ENCODE results near the gene SOCS1. TPM values are rescaled to one million over a fixed set of nuclear protein-coding genes. Genes with fewer than 3 reads are reported as not detected.
A peak's percentile ranks its signal among the peaks of the same experiment; 100 is the strongest.

The SOCS1 gene
- total RNA-seq, 2 donors from 2014 or later = 3.2 to 3.7 TPM

DNA sequence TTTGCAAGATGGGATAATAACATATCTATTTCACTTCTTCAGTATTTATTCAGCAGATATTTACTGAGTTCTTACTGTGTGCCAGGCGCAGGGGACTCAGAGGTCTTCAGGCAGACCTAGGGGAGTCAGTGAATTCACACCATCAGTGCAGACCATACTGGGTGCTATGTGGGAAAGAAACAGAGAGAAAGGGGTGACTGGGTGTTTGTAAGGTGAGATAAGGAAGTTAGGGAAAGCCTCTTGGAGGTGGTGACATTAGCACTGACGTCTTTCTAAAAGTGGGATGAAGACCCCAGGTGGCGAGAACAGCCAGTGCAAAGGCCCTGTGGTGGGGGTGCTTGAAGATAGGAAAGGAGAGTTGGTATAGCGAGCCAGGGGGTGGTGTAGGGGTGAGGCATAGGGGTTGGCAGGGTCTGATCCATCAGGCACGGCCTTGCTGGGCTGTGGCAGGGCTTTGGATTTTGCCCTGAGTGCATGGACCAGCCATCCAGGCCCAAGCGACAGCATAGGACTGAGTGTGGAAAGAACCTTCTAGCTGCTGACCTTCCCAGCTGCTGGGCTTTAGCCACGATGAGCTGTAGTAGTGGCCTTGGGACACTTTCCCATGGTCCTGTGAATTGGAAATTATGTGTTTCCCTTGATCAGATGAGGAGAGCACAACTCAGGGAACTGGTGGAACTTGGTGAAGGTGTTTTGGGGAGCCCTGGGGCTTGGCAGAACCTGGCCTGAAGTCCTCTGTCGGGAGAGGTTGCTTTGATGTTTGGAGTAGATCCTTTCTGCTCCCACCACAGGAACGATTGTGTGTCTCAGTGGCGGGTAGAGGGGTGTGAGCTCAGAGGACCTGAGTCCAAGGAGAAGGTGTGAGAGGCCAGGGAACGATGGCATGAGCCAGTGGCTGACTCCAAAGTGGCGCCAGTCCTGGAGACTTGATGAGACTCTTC, 3.9 kb upstream of the SOCS1 start:
- Histone ChIP-seq H3K27me3 (no peaks in the 10 kb centered on the region), H3K4me1 (peaks cover 15% of the 10 kb centered on the region), H3K27ac (peak overlapping the region; percentile 30), H3K9me3 (no peaks in the 10 kb centered on the region), H3K4me3 (no peak overlapping the region), H3K36me3 (no peaks in the 10 kb centered on the region), H3K9ac (ENCODE audit: low read depth in 2 of 2, low read length in 2 of 2) (no peak overlapping the region)
- TF ChIP-seq, protein P1, sequence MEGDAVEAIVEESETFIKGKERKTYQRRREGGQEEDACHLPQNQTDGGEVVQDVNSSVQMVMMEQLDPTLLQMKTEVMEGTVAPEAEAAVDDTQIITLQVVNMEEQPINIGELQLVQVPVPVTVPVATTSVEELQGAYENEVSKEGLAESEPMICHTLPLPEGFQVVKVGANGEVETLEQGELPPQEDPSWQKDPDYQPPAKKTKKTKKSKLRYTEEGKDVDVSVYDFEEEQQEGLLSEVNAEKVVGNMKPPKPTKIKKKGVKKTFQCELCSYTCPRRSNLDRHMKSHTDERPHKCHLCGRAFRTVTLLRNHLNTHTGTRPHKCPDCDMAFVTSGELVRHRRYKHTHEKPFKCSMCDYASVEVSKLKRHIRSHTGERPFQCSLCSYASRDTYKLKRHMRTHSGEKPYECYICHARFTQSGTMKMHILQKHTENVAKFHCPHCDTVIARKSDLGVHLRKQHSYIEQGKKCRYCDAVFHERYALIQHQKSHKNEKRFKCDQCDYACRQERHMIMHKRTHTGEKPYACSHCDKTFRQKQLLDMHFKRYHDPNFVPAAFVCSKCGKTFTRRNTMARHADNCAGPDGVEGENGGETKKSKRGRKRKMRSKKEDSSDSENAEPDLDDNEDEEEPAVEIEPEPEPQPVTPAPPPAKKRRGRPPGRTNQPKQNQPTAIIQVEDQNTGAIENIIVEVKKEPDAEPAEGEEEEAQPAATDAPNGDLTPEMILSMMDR (IDR thresholded peaks at IDR 0.05) = no peak
- DNase-seq = no peak
- intact Hi-C loops (cut with DNase I) = loop anchor here (5.0 to 10.0 kb wide), 2 partner anchors 87 to 155 kb away; partner anchors contain the start of gene RMI2

DNA sequence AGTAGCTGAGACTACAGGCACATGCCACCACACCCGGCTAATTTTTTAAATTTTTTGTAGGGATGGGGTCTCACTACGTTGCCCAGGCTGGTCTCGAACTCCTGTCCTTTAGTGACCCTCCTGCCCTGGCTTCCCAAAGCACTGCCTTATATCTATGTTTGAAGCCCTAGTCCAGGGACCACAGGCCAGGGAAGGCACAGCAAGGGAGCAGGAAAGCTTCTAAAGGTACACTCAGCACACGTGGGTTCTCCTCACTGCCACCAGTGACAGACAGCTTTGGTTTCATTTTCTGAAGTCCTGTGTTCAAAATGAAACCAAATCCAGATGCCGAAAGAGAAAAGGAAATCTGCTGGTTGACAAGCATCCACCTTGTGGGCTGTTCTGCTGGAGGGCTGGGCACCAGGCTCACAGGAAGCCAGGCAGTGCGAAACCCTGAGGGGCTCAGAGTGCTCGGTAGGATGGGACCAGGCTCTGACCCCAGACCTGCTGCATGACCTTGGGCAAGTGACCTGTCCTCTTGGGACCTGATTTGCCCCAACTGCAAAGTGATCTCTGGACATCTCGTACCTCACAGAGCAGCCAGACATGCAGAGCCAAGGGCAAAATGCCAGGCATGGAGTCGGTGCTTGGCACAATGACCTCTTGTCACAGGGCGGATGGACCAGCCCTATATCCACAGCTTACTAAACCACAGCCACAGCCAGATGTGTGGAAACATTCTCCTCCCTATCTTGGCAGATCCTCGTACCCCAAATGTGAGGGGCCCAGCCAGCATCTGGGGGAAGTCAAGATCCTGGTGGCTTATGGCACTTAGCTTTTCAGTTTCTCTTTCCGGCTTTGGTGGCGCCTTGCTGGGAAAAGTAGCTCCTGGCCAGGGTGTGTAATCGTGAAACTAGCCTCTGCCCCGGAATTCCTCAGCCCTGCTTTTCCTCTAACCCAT, 2.8 kb upstream of the SOCS1 start:
- TF ChIP-seq, protein P1 (IDR thresholded peaks at IDR 0.05) = no peak
- Histone ChIP-seq H3K9me3 (no peaks in the 10 kb centered on the region), H3K36me3 (no peaks in the 10 kb centered on the region), H3K27me3 (no peaks in the 10 kb centered on the region), H3K4me1 (peaks cover 12% of the 10 kb centered on the region), H3K9ac (ENCODE audit: low read depth in 2 of 2, low read length in 2 of 2) (peak overlapping the region in 1 of 2 donors; percentile 70), H3K4me3 (no peak overlapping the region), H3K27ac (peak overlapping the region; percentile 30)
- intact Hi-C loops (cut with DNase I) = loop anchor here (5.0 to 10.0 kb wide), 2 partner anchors 88 to 154 kb away; partner anchors contain the start of gene RMI2
- DNase-seq = peak; percentile 74

- Histone ChIP-seq H3K27me3 (no peaks in the 10 kb centered on the region), H3K4me3 (peak overlapping the region; percentile 93), H3K9me3 (no peaks in the 10 kb centered on the region), H3K9ac (ENCODE audit: low read depth in 2 of 2, low read length in 2 of 2) (peak overlapping the region in 1 of 2 donors; percentile 86), H3K36me3 (no peaks in the 10 kb centered on the region), H3K4me1 (peaks cover 8% of the 10 kb centered on the region), H3K27ac (peak overlapping the region; percentile 96)
- DNase-seq = peak; percentile 86
- TF ChIP-seq, protein P1 (IDR thresholded peaks at IDR 0.05) = peak; percentile 65
- intact Hi-C loops (cut with DNase I) = loop anchor here (2.0 to 10.0 kb wide), 3 partner anchors 90 to 287 kb away; partner anchors contain the start of gene RMI2
Observed at GRCh38 chr16:11257131-11257938, 1.3 kb upstream of the SOCS1 start.

DNA sequence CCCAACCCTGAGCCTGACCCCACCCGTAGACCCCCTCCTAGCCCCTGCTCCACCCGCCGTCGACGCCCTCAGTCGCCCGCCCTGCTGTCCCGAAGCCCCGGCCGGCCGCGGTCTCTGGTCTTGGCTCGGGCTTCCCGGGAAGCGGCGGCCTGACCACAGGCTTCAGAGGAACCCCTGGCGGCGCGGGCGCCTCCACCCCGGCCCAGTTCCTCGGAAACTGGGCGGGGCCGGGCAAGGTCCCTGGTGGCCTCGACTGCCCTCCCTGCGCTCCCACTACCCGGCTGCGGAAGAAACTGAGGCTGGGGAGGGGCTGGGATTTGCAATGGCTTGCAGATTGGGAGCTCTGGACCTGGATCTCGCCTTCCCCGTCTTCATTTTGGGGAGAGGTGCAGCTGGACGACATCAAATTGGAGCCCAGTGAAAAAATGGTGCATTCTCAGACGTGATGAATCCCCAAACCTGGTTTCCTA, 692 bp upstream of the SOCS1 start:
- peak overlapping the region; percentile 62 to 86 for H3K9ac ChIP-seq (ENCODE audit: low read depth in 2 of 2, low read length in 2 of 2)
- peak overlapping the region; percentile 93 for H3K4me3 ChIP-seq
- H3K27ac ChIP-seq = peak overlapping the region; percentile 96
- no peaks in the 10 kb centered on the region for H3K36me3 ChIP-seq
- no peaks in the 10 kb centered on the region for H3K9me3 ChIP-seq
- H3K27me3 ChIP-seq = no peaks in the 10 kb centered on the region
- TF ChIP-seq, protein P1 (IDR thresholded peaks at IDR 0.05) = no peak
- intact Hi-C loops (cut with DNase I) = loop anchor here (2.0 to 10.0 kb wide), 3 partner anchors 91 to 286 kb away; partner anchors contain the start of gene RMI2
- DNase-seq = peak; percentile 72
- peaks cover 8% of the 10 kb centered on the region for H3K4me1 ChIP-seq

Data from colonic mucosa (tissue), 4 donors.